Spinal cord (tissue), 4 donors: ENCODE data around the gene CPNE9. TPM values are rescaled to one million over a fixed set of nuclear protein-coding genes. Genes with fewer than 3 reads are reported as not detected.

Experiments used
- polyA plus RNA-seq, 2 donors: library from polyadenylated mRNA; unstranded; fragments of 120-200 nt; gene quantifications; one replicate each; pipeline ENCODE4 v1.2.1, GENCODE V29; 2013; ENCODE audit not compliant: insufficient read length in 2 of 2
- total RNA-seq, 2 donors: library from RNA; depleted of rRNA in 1 of 2; stranded (reverse); fragments of 120-200 nt in 1 of 2; fragments of >200 nt in 1 of 2; gene quantifications; one replicate each; pipeline versions ENCODE4 v1.2.3 to v1.2.4, GENCODE V29; 2013 to 2014

CPNE9 gene
- total and polyA plus RNA-seq, 4 donors, result 3.3 to 6.3 (median 5.7) TPM

Other genes with a start within 250 kb of the CPNE9 start
- 10 to 100 TPM in 1 of 2 donors, 1 to 10 TPM in 1; 6.1 to 14.5 TPM for gene LHFPL4, start 150.0 kb upstream of the CPNE9 start, total RNA-seq
- 10 to 100 TPM; 33.3 to 37.4 TPM for gene LHFPL4, start 150.0 kb upstream of the CPNE9 start, polyA plus RNA-seq
- gene MTMR14, start 54.3 kb upstream of the CPNE9 start, total RNA-seq, result 10 to 100 TPM; 21.0 to 30.6 TPM
- 10 to 100 TPM; 21.1 to 28.5 TPM for gene MTMR14, start 54.3 kb upstream of the CPNE9 start, polyA plus RNA-seq
- gene BRPF1, start 27.9 kb downstream of the CPNE9 start, total RNA-seq, result 10 to 100 TPM; 10.4 to 18.9 TPM
- 10 to 100 TPM; 15.2 to 16.7 TPM for gene BRPF1, start 27.9 kb downstream of the CPNE9 start, polyA plus RNA-seq
- 10 to 100 TPM; 25.8 to 42.4 TPM for gene OGG1, start 46.1 kb downstream of the CPNE9 start, total RNA-seq
- 10 to 100 TPM; 46.1 to 57.8 TPM for gene OGG1, start 46.1 kb downstream of the CPNE9 start, polyA plus RNA-seq
- gene CAMK1, start 66.1 kb downstream of the CPNE9 start, total RNA-seq, result 10 to 100 TPM; 36.3 to 64.4 TPM
- gene CAMK1, start 66.1 kb downstream of the CPNE9 start, polyA plus RNA-seq, result 10 to 100 TPM; 42.3 to 44.1 TPM
- 10 to 100 TPM; 32.5 to 63.1 TPM for gene TADA3, start 88.6 kb downstream of the CPNE9 start, total RNA-seq
- gene TADA3, start 88.6 kb downstream of the CPNE9 start, polyA plus RNA-seq, result 10 to 100 TPM; 80.2 to 88.3 TPM
- 100 to 1,000 TPM; 109 to 131 TPM for gene ARPC4, start 89.2 kb downstream of the CPNE9 start, total RNA-seq
- gene ARPC4, start 89.2 kb downstream of the CPNE9 start, polyA plus RNA-seq, result 100 to 1,000 TPM; 138 to 141 TPM
- gene TTLL3, start 106.4 kb downstream of the CPNE9 start, total RNA-seq, result 10 to 100 TPM; 32.4 to 50.6 TPM
- gene TTLL3, start 106.4 kb downstream of the CPNE9 start, polyA plus RNA-seq, result 10 to 100 TPM; 46.7 to 75.0 TPM
- gene RPUSD3, start 140.2 kb downstream of the CPNE9 start, total RNA-seq, result 10 to 100 TPM; 19.2 to 36.0 TPM
- 10 to 100 TPM; 48.7 to 53.8 TPM for gene RPUSD3, start 140.2 kb downstream of the CPNE9 start, polyA plus RNA-seq
- not detected for gene CIDEC, start 176.4 kb downstream of the CPNE9 start, total RNA-seq
- gene CIDEC, start 176.4 kb downstream of the CPNE9 start, polyA plus RNA-seq, result under 1 TPM; 0.24 to 0.54 TPM
- 10 to 100 TPM; 16.7 to 25.2 TPM for gene JAGN1, start 186.8 kb downstream of the CPNE9 start, total RNA-seq
- gene JAGN1, start 186.8 kb downstream of the CPNE9 start, polyA plus RNA-seq, result 10 to 100 TPM; 34.0 to 35.2 TPM
- gene IL17RE, start 199.0 kb downstream of the CPNE9 start, total RNA-seq, result 1 to 10 TPM in 1 of 2 donors, under 1 TPM in 1; 0.79 to 1.1 TPM
- gene IL17RE, start 199.0 kb downstream of the CPNE9 start, polyA plus RNA-seq, result 1 to 10 TPM; 1.7 to 2.7 TPM
- gene IL17RC, start 213.3 kb downstream of the CPNE9 start, total RNA-seq, result 10 to 100 TPM; 16.7 to 34.2 TPM
- 10 to 100 TPM; 24.9 to 32.0 TPM for gene IL17RC, start 213.3 kb downstream of the CPNE9 start, polyA plus RNA-seq
- gene CRELD1, start 230.0 kb downstream of the CPNE9 start, total RNA-seq, result 10 to 100 TPM; 36.1 to 64.9 TPM
- gene CRELD1, start 230.0 kb downstream of the CPNE9 start, polyA plus RNA-seq, result 10 to 100 TPM; 67.2 to 88.5 TPM
- gene PRRT3, start 248.6 kb downstream of the CPNE9 start, total RNA-seq, result 1 to 10 TPM; 3.8 to 4.0 TPM
- 10 to 100 TPM; 12.3 to 15.5 TPM for gene PRRT3, start 248.6 kb downstream of the CPNE9 start, polyA plus RNA-seq